Liver (tissue), 9 donors: ENCODE data around the gene SERPINB7. TPM values are rescaled to one million over a fixed set of nuclear protein-coding genes. Genes with fewer than 3 reads are reported as not detected.

Experiments
- DNase-seq: peaks from one replicate; pipeline ENCODE4 v3.0.0-alpha.2; 2017; ENCODE audit warnings: low spot score
- H3K27ac ChIP-seq, 2 donors: one replicate each; pipeline ENCODE4 v1.7.0; 2013; ENCODE audit warnings: inconsistent platforms in 2 of 2, low read length in 2 of 2, control low read depth in 1 of 2, low read depth in 1 of 2, mild to moderate bottlenecking in 1 of 2
- H3K27me3 ChIP-seq, 4 donors: one replicate each; pipeline versions ENCODE4 v1.6.1 to v1.7.0; 2013; ENCODE audit warnings: low read length in 3 of 4, inconsistent platforms in 1 of 4, mild to moderate bottlenecking in 1 of 4, moderate library complexity in 1 of 4; ENCODE audit not compliant: control insufficient read depth in 4 of 4, insufficient read depth in 4 of 4
- H3K36me3 ChIP-seq, 4 donors: one replicate each; pipeline versions ENCODE4 v1.6.1 to v1.7.0; 2013; ENCODE audit warnings: low read length in 3 of 4, mild to moderate bottlenecking in 3 of 4, low read depth in 1 of 4, moderate library complexity in 1 of 4; ENCODE audit not compliant: control insufficient read depth in 4 of 4, insufficient read depth in 3 of 4
- H3K4me1 ChIP-seq, 4 donors: one replicate each; pipeline versions ENCODE4 v1.6.1 to v1.7.0; 2013; ENCODE audit warnings: low read length in 3 of 4, mild to moderate bottlenecking in 3 of 4, moderate library complexity in 1 of 4; ENCODE audit not compliant: control insufficient read depth in 4 of 4, insufficient read depth in 4 of 4
- H3K4me3 ChIP-seq, 3 donors: one replicate each; pipeline versions ENCODE4 v1.6.1 to v1.7.0; 2013; ENCODE audit warnings: low read length in 3 of 3, control low read depth in 1 of 3, low read depth in 1 of 3, mild to moderate bottlenecking in 1 of 3
- H3K9ac ChIP-seq, 2 donors: one replicate each; pipeline ENCODE4 v1.7.0; 2013; ENCODE audit warnings: low read length in 2 of 2, mild to moderate bottlenecking in 2 of 2, moderate library complexity in 2 of 2, control low read depth in 1 of 2, low read depth in 1 of 2
- H3K9me3 ChIP-seq, 4 donors: one replicate each; pipeline versions ENCODE4 v1.6.1 to v1.7.0; 2013; ENCODE audit warnings: low read length in 3 of 4; ENCODE audit not compliant: control insufficient read depth in 4 of 4
- ATF3 ChIP-seq: IDR thresholded peaks from 2 replicates; pipeline ENCODE4 v1.6.1; 2016; ENCODE audit warnings: antibody characterized with exemption
- CTCF ChIP-seq: fragments of 150-350 bp; IDR thresholded peaks from 2 replicates; pipeline ENCODE4 v1.5.1; 2017; ENCODE audit warnings: improper control_type of control experiment, low read depth, low read length; ENCODE audit not compliant: missing input control
- EGR1 ChIP-seq, 2 donors: IDR thresholded peaks; 2 replicates each; pipeline ENCODE4 v1.6.1; 2016 to 2018; ENCODE audit warnings: antibody characterized with exemption in 2 of 2, low read depth in 2 of 2
- FOXA1 ChIP-seq: IDR thresholded peaks from 2 replicates; pipeline ENCODE4 v1.6.1; 2016; ENCODE audit warnings: antibody characterized with exemption
- FOXA2 ChIP-seq: IDR thresholded peaks from 2 replicates; pipeline ENCODE4 v1.6.1; 2016; ENCODE audit warnings: antibody characterized with exemption
- GABPA ChIP-seq, 2 donors: IDR thresholded peaks in 1 of 2; conservative IDR thresholded peaks in 1 of 2; 2 replicates each; pipeline ENCODE4 v1.6.1; 2016; ENCODE audit warnings: antibody characterized with exemption in 2 of 2, mild to moderate bottlenecking in 1 of 2, moderate library complexity in 1 of 2
- HNF4G ChIP-seq: IDR thresholded peaks from 2 replicates; pipeline ENCODE4 v1.6.1; 2016; ENCODE audit warnings: antibody characterized with exemption
- JUND ChIP-seq, 2 donors: IDR thresholded peaks; 2 replicates each; pipeline ENCODE4 v1.6.1; 2016; ENCODE audit warnings: antibody characterized with exemption in 2 of 2
- RAD21 ChIP-seq, 2 donors: IDR thresholded peaks; 2 replicates each; pipeline ENCODE4 v1.6.1; 2016; ENCODE audit warnings: antibody characterized with exemption in 2 of 2, mild to moderate bottlenecking in 2 of 2
- REST ChIP-seq: IDR thresholded peaks from 2 replicates; pipeline ENCODE4 v1.6.1; 2016; ENCODE audit warnings: antibody characterized with exemption, mild to moderate bottlenecking
- RXRA ChIP-seq, 2 donors: IDR thresholded peaks; 2 replicates each; pipeline ENCODE4 v1.6.1; 2017 to 2018; ENCODE audit warnings: antibody characterized with exemption in 2 of 2, mild to moderate bottlenecking in 1 of 2
- SP1 ChIP-seq: IDR thresholded peaks from 2 replicates; pipeline ENCODE4 v1.6.1; 2018; ENCODE audit warnings: antibody characterized with exemption, mild to moderate bottlenecking
- TAF1 ChIP-seq: conservative IDR thresholded peaks from 2 replicates; pipeline ENCODE4 v1.6.1; 2016; ENCODE audit warnings: antibody characterized with exemption, mild to moderate bottlenecking
- YY1 ChIP-seq: IDR thresholded peaks from 2 replicates; pipeline ENCODE4 v1.6.1; 2016; ENCODE audit warnings: antibody characterized with exemption, mild to moderate bottlenecking
- ZBTB33 ChIP-seq: IDR thresholded peaks from 2 replicates; pipeline ENCODE4 v1.6.1; 2016; ENCODE audit warnings: antibody characterized with exemption
- WGBS: extraction: QIAGEN DNeasy Blood & Tissue Kit; methylation state at CpG from one replicate; pipeline ENCODE4 v1.1.7; 2013; 5-methylcytosine and 5-hydroxymethylcytosine counted together
- polyA plus RNA-seq, 2 donors: library from polyadenylated mRNA; stranded (reverse) in 1 of 2; unstranded in 1 of 2; fragments of 200-250 nt in 1 of 2; fragments of >200 nt in 1 of 2; fragmentation: Nextera tagmentation in 1 of 2; extraction: Ambion mirVana in 1 of 2; gene quantifications; one replicate each; pipeline versions ENCODE4 v1.2.1 to v1.2.3, GENCODE V29; 2013 to 2015
- total RNA-seq, 2 donors: library from RNA; depleted of rRNA; stranded (reverse); fragments of >200 nt; gene quantifications; one replicate each; pipeline ENCODE4 v1.2.3, GENCODE V29; 2014
- donor health status: healthy.
- donor health status: healthy.
- donor health status: healthy.
- donor health status: healthy.
- donor health status: healthy.

SERPINB7 gene
- total and polyA plus RNA-seq, 4 donors = not detected

DNA sequence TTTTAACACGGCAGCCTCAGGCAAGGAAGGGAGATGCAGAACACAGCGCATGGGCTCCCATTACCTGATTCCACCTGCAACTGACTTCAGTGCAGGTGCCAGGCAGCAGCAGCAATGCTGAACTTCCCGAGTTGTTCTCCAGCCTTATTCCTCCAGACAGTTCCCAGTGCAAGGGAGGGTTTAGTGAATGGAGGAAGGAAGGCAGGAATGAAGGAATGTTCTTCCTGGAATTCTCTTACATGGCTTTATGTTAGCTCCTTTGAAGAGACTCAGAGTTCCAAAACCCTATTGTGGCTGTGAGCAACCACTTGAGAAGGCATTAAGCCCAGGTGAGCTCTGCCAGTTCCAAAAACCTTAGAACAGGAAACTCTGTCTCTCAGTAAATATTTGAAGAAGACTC, 45.5 kb downstream of the SERPINB7 start:
- H3K9me3 ChIP-seq = peaks cover 0 to 2% (median 0%) of the 10 kb centered on the region in 4 donors
- no peak overlapping the region for H3K4me3 ChIP-seq
- H3K27me3 ChIP-seq = peaks cover 0 to 3% (median under 1%) of the 10 kb centered on the region in 4 donors
- no peaks in the 10 kb centered on the region for H3K36me3 ChIP-seq
- no peak for DNase-seq
- no peaks in the 10 kb centered on the region for H3K4me1 ChIP-seq
- no peak overlapping the region for H3K27ac ChIP-seq
- no peak for TF ChIP-seq GABPA (IDR thresholded peaks at IDR 0.05 in 1 of 2, conservative IDR thresholded peaks at IDR 0.05 in 1 of 2)
- TF ChIP-seq ATF3 = no peak
- no peak for TF ChIP-seq RXRA (IDR thresholded peaks at IDR 0.05)
- TF ChIP-seq FOXA1 = no peak
- no peak for TF ChIP-seq CTCF
- TF ChIP-seq REST = no peak
- TF ChIP-seq FOXA2 = no peak
- TF ChIP-seq ZBTB33 = no peak
- no peak for TF ChIP-seq JUND (IDR thresholded peaks at IDR 0.05)
- H3K9ac ChIP-seq = no peak overlapping the region
- 76% methylated on average over 3 of the region's 3 CpGs for WGBS

DNA sequence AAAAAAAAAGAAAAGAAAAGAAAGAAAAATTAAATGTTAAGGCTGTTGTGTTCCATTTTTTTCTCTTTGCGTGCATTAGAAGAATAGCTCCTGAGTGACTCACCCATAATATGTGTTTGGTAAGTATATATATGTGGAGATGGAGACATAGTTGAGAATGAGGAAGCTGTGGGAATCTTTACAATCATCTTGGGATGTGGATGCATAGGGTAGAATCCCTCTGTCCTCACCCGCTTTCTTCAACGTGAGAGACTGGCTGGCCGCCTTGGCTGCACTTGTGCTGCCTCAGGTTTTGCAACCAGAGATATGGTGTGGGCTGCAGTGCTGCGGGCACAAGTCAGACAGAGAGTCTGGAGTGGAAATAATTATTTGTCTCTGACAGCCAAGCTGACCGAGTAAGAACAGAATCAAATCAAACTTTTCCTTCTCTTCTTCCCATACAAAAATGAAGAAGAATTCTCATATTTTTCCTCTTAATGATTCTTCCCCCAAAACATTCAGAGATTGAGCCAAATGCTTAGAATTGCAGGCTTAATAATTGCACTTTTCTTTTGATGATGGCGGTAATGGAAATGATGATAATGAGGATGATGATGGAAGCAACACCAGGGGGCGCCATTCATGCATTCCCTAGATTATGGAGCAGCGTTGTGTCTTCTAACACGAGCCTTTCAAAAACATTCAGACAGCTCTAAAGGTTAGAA, 48.5 kb downstream of the SERPINB7 start:
- H3K4me1 ChIP-seq = no peaks in the 10 kb centered on the region
- H3K36me3 ChIP-seq = no peaks in the 10 kb centered on the region
- peaks cover 0 to 3% (median 0%) of the 10 kb centered on the region in 4 donors for H3K27me3 ChIP-seq
- no peak for DNase-seq
- H3K9me3 ChIP-seq = no peaks in the 10 kb centered on the region
- whole genome bisulfite sequencing = 67% methylated on average over 10 of the region's 10 CpGs
- H3K27ac ChIP-seq = no peak overlapping the region
- H3K9ac ChIP-seq = no peak overlapping the region
- no peak overlapping the region for H3K4me3 ChIP-seq
- TF ChIP-seq ATF3 = no peak
- no peak for TF ChIP-seq EGR1 (IDR thresholded peaks at IDR 0.05; ENCODE audit: low read depth in 2 of 2)
- TF ChIP-seq RXRA (IDR thresholded peaks at IDR 0.05) = no peak
- no peak for TF ChIP-seq HNF4G
- no peak for TF ChIP-seq FOXA2
- no peak for TF ChIP-seq REST
- peak; percentile 63 to 74 for TF ChIP-seq RAD21 (IDR thresholded peaks at IDR 0.05)
- no peak for TF ChIP-seq YY1
- TF ChIP-seq GABPA (IDR thresholded peaks at IDR 0.05 in 1 of 2, conservative IDR thresholded peaks at IDR 0.05 in 1 of 2) = no peak
- no peak for TF ChIP-seq ZBTB33
- TF ChIP-seq TAF1 = no peak
- TF ChIP-seq SP1 = no peak
